Measurements from ENCODE around the gene SMAD6. TPM values are rescaled to one million over a fixed set of nuclear protein-coding genes. Genes with fewer than 3 reads are reported as not detected.

The SMAD6 gene
- total RNA-seq, 1 experiment from 2014 or later = 8.9 TPM

DNA sequence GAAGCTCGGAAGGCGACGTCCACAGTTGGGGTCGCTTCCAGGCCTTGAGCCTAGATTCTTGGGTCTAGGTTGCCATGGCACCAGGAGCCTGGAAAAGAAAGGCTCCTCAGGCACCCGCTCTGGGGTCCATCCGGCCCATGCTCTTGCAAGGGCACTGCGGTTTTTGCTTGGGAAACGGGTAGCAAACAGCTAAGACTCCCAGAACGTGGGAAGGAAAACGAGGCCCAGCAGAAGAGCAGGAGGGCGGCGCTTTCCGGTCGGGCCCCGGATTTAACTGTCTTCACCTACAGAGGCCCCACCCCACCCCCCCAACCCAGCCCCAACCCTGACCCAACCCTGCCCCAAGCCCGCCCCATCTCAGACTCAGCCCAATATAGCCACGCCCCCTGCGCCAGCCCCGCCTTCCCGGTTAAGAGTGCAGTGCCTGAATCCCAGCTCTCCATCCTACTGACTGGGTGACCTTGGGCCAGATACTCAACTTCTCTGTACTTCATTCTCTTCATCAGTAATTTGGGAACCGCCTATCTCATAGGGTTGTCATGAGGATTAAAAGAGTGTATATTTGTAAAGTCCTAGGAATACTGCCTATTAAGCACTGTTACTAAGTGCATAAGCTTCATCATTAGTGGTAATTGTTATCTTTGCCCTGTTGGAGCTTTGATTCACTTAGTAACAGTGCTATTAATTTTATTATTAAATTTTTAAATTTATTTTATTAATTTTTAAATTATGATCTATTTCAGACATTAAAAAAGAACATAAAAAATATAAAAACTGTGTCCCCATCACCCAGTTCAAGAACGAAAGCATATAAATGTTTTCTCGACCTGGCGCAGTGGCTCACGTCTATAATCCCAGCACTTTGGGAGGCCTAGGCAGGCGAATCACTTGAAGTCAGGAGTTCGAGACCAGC, 28.4 kb upstream of the SMAD6 start:
- Mint-ChIP-seq H3K27me3 (ENCODE audit: insufficient read depth, unreplicated experiment) (no peaks in the 10 kb centered on the region), H3K9me3 (ENCODE audit: unreplicated experiment) (no peaks in the 10 kb centered on the region), H3K4me1 (ENCODE audit: low read depth, unreplicated experiment) (peaks cover 26% of the 10 kb centered on the region), H3K4me3 (ENCODE audit: unreplicated experiment) (no peak overlapping the region), H3K36me3 (ENCODE audit: insufficient read depth, unreplicated experiment) (peaks cover 6% of the 10 kb centered on the region), H3K27ac (ENCODE audit: unreplicated experiment) (no peak overlapping the region)
- no TSS peak for BruUV-seq (replicated peaks)
- ChIA-PET POLR2A (no interaction called here), CTCF (no interaction called here)
- intact Hi-C loops (cut with micrococcal nuclease; ENCODE audit: unreplicated experiment) = no loop called here
- Histone ChIP-seq H3K4me1 (peaks cover 18% of the 10 kb centered on the region), H3K36me3 (ENCODE audit: control insufficient read depth, insufficient read depth, low read length) (no peaks in the 10 kb centered on the region), H3K9me3 (no peaks in the 10 kb centered on the region), H3K4me3 (ENCODE audit: low read depth, low read length) (no peak overlapping the region), H3K27me3 (replicated peaks; ENCODE audit: control insufficient read depth, insufficient read depth, low read length) (no peaks in the 10 kb centered on the region)
- DNase-seq = peak; percentile 32 to 52
- TF ChIP-seq, protein P1, sequence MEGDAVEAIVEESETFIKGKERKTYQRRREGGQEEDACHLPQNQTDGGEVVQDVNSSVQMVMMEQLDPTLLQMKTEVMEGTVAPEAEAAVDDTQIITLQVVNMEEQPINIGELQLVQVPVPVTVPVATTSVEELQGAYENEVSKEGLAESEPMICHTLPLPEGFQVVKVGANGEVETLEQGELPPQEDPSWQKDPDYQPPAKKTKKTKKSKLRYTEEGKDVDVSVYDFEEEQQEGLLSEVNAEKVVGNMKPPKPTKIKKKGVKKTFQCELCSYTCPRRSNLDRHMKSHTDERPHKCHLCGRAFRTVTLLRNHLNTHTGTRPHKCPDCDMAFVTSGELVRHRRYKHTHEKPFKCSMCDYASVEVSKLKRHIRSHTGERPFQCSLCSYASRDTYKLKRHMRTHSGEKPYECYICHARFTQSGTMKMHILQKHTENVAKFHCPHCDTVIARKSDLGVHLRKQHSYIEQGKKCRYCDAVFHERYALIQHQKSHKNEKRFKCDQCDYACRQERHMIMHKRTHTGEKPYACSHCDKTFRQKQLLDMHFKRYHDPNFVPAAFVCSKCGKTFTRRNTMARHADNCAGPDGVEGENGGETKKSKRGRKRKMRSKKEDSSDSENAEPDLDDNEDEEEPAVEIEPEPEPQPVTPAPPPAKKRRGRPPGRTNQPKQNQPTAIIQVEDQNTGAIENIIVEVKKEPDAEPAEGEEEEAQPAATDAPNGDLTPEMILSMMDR (IDR thresholded peaks at IDR 0.05; ENCODE audit: insufficient read depth in 1 of 2, low read depth in 1 of 2, low read length in 1 of 2, severe bottlenecking in 1 of 2, unreplicated experiment in 1 of 2) = no peak

DNA sequence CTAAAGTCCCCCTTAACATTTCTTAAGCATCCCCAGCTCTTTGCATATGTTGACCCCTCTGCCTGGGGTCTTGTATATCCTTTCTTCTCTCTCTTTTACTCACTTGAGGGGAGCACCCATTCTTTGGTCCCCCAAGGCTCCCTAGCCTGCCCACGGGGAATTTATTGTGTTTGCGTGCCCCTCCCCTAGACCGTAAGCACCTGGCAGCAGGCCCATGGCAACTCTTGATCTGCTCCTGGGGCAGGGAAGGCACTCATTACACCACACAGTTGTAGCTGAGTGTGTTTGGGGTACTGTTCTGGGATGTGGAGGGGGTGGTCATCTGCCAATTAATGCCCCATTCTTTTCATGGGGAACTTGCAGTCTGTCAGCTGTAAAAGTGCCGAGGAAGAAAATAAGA, 27.3 kb upstream of the SMAD6 start:
- no peak for DNase-seq
- Mint-ChIP-seq H3K4me3 (ENCODE audit: unreplicated experiment) (no peak overlapping the region), H3K36me3 (ENCODE audit: insufficient read depth, unreplicated experiment) (peaks cover 9% of the 10 kb centered on the region), H3K27me3 (ENCODE audit: insufficient read depth, unreplicated experiment) (no peaks in the 10 kb centered on the region), H3K4me1 (ENCODE audit: low read depth, unreplicated experiment) (peaks cover 25% of the 10 kb centered on the region), H3K9me3 (ENCODE audit: unreplicated experiment) (no peaks in the 10 kb centered on the region), H3K27ac (ENCODE audit: unreplicated experiment) (no peak overlapping the region)
- peaks cover 28% of the 10 kb centered on the region for H3K4me1 ChIP-seq
- no TSS peak for BruUV-seq (replicated peaks)
- H3K27me3 ChIP-seq (replicated peaks; ENCODE audit: control insufficient read depth, insufficient read depth, low read length) = no peaks in the 10 kb centered on the region
- no peak overlapping the region for H3K4me3 ChIP-seq (ENCODE audit: low read depth, low read length)
- ChIA-PET POLR2A (no interaction called here), CTCF (no interaction called here)
- H3K9me3 ChIP-seq = no peaks in the 10 kb centered on the region
- TF ChIP-seq, protein P1 (IDR thresholded peaks at IDR 0.05; ENCODE audit: insufficient read depth in 1 of 2, low read depth in 1 of 2, low read length in 1 of 2, severe bottlenecking in 1 of 2, unreplicated experiment in 1 of 2) = no peak
- no peaks in the 10 kb centered on the region for H3K36me3 ChIP-seq (ENCODE audit: control insufficient read depth, insufficient read depth, low read length)
- intact Hi-C loops (cut with micrococcal nuclease; ENCODE audit: unreplicated experiment) = no loop called here

DNA sequence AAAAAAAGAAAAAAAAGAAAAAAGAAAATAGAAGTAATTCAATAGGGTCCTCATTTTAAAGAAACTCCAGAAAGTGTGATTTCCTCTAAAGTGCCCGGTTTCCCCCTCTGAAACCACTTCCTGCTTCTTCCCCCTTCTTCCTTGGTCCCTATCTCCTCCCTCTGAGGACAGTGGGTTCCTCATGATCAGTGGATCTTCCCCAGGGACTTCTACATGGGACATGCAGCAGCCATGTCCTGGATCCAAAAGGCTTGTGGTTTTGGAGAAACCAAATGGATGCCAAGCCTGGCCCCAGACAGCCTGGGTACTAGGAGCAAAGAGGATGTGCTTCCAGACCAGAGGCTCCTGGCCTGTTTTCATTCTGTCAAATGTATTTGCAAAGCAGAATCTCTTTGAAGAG, 26.6 kb upstream of the SMAD6 start:
- H3K27ac Mint-ChIP-seq (ENCODE audit: unreplicated experiment) = no peak overlapping the region
- H3K36me3 Mint-ChIP-seq (ENCODE audit: insufficient read depth, unreplicated experiment) = peaks cover 11% of the 10 kb centered on the region
- no peak for DNase-seq
- H3K27me3 Mint-ChIP-seq (ENCODE audit: insufficient read depth, unreplicated experiment) = no peaks in the 10 kb centered on the region
- Histone ChIP-seq H3K4me1 (peaks cover 32% of the 10 kb centered on the region), H3K27me3 (replicated peaks; ENCODE audit: control insufficient read depth, insufficient read depth, low read length) (no peaks in the 10 kb centered on the region), H3K9me3 (no peaks in the 10 kb centered on the region), H3K36me3 (ENCODE audit: control insufficient read depth, insufficient read depth, low read length) (no peaks in the 10 kb centered on the region), H3K4me3 (ENCODE audit: low read depth, low read length) (no peak overlapping the region)
- POLR2A ChIA-PET = no interaction called here
- TF ChIP-seq, protein P1 (IDR thresholded peaks at IDR 0.05; ENCODE audit: insufficient read depth in 1 of 2, low read depth in 1 of 2, low read length in 1 of 2, severe bottlenecking in 1 of 2, unreplicated experiment in 1 of 2) = no peak
- intact Hi-C loops (cut with micrococcal nuclease; ENCODE audit: unreplicated experiment) = no loop called here
- no peak overlapping the region for H3K4me3 Mint-ChIP-seq (ENCODE audit: unreplicated experiment)
- H3K9me3 Mint-ChIP-seq (ENCODE audit: unreplicated experiment) = no peaks in the 10 kb centered on the region
- CTCF ChIA-PET = no interaction called here
- peaks cover 27% of the 10 kb centered on the region for H3K4me1 Mint-ChIP-seq (ENCODE audit: low read depth, unreplicated experiment)
- BruUV-seq (replicated peaks) = no TSS peak

All from Caco-2 (cell line).